Stimulated activated CD8-positive, alpha-beta memory T cell treated with anti-CD3 and anti-CD28 coated beads, Interleukin-7, amount 100 ng/mL, for 1 hour (primary cell): ENCODE measurements around the gene NPTX1.

Experiments
- DNase-seq, 2 donors: peaks; one replicate each; pipeline ENCODE4 v3.0.0-alpha.2; 2020; ENCODE audit warnings: low read depth in 2 of 2

The NPTX1 gene

DNA sequence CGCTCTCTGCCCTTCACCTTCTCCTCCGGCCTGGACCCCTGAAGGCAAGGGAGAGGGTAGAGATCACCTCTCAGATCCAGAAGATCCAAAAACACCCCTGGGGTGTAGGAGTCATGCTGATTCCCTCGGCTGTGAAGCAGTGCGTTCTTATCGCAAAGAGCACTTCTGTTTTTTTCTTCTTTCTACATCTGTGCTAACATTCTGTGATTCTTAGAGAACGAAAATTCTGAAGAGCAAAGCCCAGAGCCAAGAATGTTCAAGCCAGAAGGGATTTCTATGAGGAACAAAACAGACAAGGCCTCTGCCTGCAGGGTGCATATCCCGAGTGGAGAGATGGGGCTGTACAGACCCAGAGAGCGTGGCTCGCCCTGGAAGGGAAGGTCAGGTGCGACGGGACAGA lies 17.2 kb downstream of the NPTX1 start:
- DNase-seq: no peak

DNA sequence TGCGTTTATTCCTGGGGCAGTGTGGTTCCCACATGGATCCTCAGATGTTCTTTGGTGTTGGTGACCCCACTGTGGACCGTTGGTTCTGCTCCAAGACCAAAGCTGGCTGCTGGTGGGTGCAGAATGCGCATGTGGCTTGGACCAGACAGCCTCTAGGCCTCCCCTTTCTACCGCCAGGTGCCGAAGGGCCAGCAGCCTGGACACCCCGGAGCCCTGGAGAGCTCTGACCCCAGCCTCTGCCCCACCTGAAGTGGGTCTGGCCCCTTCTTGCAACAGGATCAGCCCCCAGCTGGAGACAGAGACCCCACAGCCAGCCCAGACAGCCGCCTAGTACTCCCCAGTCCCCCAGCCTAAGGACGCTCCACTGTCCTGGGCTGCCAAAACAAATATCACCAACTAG lies 18.4 kb downstream of the NPTX1 start:
- no peak for DNase-seq

DNA sequence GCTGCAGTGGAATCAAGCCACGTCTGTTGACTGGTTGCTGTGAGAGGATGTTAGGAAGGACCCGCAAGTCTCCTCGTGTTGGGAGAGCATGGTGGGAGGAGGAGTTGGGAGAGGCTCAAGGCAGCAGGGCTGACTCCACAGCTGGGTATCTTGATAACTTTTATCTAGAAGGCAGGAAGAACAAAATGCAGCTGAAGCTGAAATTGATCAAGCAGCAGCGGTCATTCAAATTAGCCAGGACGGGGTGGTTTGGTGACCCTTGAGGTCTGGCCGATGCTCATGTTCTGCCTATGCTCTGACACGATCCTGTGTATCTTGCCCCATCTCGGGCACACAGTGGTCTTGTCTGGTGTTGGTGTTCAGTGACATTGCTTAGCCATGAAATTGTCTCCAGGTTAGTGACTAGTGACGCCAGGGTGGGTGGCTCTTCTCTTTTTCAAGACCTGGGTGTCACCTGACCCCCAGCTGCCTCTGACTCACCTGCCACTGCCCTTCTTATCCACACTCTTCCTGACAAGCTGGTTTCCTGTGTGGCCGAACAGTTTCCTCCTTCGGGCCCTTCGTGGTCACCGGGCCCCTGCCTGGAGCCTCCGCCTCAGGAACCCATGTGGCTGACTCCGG lies 19.1 kb downstream of the NPTX1 start:
- DNase-seq: no peak

DNA sequence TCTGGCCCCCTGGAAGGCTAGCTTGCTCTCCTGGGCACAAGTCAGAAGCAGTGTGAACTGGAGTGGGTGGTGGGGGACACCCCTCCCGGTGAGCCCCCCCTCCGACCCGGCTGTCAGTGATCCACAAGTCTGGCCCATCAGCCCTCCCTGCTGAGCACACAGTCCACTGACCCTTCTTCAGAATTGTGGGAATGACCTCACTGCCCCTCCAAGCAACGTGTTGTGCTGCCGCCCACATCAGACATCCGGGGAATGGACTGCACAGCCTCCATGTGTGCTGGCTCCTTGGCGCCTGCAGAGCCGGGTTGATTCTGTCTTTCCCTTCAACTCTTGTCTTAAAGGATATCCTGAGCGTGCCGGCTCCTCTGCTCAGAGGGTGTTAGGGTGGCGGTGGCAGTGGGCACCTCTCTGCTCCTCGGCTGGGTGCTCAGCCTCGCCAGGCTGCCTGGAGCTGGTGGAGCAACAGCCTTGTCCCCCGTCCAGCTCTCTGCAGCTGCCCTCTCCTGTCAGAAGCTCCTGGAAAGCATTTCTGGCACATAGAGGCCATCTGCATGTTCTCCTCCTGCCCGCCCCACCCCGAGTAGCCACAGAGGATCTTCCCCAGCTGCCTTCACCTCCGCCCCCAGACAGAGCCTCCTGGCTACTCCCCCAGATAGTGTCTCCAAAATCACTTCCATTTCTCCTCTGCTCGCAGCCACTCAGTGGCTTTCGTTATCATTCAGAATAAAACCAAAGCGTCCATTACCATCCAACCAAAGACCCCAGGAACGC lies 19.8 kb downstream of the NPTX1 start:
- no peak for DNase-seq

DNA sequence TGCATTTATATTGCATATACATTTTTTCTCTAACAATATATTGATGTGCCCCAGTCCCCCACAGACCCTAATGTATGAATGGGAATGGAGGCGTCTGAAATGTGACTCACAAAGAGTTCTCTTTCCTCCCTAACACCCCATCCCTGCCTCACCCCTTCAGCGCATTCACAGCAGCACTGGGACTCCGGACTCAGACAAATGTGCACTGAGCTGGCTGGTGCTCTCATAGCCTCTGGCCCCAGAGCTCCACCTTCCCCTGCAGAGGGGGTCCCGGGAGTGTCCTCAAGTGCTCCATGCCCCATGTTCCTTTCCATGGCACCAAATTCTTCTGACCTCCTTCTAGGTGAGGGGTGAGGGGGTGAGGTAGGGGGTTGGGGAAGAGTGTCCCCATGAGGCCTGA lies 20.6 kb downstream of the NPTX1 start:
- DNase-seq: no peak

DNA sequence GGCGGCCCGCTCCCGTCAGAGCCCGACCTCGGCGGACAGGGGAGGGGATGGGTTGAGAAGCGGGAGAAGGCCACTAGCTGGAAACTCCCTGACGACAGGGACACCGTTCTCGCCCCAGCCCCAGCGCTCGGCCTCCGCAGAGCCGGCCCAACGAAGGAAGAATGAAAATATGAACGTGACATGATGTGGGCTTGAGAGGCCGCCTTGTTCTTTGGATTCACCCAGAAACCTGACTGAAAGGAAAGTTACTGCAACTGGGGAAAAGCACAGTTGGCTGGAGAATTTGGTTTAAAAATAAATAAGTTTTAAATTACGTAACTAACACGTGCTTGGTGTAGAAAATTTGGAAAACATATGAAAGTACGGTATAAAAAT lies 21.1 kb downstream of the NPTX1 start:
- DNase-seq: peak in 1 of 2 donors; percentile 17

DNA sequence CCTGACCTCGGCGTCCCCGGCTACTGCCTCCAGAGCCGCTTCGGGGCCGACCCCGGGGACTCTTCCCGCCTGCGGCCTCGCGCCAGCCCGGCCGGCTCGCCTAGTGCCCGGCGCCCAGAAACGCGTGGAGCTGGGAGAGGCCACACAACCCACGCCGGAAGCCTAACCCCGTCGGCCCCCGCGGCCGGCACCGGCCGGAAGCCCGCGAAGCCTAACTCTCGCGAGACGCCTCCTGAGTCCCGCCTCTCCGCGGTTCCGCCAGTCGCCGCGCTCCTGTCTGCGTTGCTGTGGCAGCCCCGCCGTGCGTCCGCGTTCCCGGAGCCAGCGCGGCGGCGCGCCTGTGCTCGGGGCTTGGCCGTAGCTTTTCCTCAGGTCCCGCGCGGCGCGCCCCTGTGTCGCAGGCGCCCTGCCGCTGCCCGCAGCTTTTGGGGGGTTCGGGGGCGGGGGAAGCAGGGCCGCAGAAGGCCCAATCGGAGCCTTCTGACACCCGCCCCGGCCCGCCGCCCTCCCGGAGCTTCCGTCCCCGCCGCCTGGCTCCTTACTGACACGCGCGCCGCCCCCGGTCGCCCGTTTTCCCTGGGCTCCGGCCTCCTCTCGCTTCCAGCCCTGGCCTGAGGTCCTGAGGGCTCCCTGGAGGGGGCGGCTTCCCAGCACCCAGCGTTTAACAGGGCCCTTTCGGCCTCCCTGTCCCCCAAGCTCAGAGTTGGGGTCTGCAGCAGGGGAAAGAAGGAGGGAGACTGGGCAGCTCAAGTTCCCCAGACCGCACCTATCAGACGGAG lies 21.7 kb downstream of the NPTX1 start:
- DNase-seq: peak; percentile 92

DNA sequence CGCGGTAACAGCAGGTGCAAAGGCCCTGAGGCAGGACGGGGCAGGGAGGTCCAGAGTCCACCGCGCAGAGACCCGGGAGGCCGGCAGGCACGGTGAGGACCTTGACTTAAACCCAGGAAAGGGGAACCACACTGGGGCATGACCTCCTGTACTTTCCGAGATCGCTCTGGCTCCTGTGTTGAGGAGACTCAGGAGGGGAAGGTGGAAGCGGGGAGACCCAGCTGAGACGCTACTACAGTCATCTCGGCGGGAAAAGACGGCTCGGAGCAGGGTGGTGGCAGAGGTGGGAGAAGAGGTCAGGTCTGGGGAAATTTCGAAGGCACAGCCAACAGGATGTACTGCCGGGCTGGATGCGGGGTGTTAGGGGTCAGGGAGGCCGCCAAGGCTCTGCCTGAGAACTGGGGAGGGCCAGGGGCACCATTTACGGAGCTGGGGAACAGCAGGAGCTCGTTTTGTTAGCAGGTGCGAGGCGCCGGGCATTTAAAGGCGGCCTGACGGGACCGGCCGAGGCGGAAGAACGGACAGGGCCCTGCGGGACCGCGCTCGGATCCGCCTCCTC lies 22.3 kb downstream of the NPTX1 start:
- no peak for DNase-seq

DNA sequence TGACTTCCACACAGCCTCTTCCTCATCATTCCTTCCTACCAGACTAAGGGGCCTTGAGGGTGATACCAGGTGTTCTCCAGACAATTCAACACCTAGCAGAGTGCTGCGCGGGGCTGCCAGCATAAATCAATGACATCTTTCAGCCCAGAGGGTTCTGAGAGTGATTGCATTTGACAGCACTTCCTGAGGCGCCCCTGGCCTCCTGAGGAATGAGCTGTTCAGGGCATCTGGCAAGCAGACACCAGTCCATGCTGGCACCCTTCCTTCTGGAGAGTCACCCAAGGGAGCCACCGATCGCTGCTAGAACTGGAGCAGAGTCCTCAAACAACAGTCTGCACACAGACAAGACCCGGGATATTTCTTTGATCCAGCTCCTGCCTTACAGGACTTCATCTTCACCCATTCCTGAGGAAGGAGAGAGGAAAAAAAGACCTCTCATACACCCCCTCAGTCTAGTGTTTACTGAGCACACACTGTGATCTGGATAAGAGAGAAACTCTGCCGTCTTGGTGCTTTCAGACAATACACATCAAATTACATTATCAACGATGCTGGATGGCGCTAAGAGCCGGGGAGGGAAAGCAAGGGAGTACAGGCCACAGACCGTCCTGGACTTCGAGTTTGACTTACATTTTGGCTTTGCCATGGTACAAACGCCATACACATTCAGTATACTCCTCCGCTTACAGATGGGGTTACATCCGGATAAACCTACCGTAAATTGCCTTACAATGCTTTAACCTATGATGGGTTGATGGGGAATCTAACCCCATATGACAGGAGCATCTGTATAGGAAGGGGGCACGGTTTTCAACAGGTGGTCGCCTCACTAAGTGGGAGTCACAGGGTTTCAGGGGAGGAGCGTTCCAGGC lies 23.0 kb downstream of the NPTX1 start:
- no peak for DNase-seq

DNA sequence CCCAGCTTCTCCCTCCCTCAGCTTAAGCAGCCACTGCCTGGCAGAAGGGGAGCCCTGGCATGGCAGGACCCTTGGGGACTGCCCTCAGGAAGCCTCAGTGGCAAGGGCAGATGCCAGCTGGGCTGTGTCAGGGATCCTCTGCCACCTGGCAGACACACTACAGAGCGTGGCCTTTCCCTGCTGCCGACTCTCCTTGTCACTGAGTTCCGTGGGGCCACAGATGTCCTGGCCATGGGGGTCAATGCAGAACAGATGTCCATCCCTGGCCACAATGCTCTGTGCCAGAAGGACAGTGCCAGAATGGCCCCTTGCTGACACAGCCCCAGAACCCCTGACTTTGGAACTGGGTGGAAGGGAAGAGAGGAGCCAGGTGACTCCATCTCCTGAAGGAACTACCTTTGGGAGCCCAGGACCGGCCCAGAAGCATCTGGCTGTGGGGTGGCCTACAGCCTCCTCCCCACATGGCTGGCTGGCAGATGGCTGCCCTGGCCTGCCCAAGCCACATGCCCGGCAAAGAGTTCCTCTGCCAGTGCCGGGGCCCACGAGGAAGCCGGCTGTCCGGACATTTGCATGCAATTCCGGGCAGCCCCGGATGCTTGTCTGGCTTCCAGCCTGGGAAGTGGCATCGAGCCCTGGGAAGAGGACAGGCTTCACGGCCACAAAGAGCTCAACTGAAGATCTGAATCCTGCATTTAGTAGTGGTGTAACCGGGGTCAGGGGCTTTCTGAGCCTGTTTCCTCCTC lies 24.1 kb downstream of the NPTX1 start:
- no peak for DNase-seq

DNA sequence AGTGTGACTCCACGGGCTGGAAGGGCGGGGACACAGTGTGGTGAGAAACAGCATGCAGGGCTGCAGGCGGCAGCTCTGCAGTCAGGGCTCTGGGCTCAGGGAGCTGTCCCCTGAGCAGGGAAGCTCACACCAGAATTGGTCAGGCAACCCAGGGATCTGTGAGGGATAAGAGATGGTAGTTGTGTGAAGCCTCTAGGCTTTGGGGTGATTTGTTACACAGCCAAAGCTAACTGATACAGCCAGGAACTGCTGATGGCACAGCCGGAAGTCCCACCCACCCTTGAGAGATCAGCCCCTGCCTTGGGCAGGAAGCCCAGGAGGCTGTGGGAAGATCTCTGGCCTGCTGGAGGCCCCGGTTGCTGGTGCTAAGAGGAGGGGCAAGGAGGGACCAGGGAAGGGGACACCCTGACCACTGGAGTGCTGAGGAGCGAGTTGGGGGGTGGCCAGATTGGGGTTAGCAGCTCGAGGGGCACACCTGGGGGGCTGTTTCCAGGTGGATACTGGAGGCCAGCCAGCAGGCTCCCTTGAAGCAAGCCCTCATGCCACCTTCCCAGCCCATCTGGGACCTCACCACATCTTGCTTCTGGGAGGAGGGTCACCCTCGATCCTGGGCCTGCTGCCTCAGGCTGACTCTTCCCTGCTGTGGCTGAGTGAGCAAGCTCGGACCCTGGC lies 25.2 kb downstream of the NPTX1 start:
- DNase-seq: no peak

DNA sequence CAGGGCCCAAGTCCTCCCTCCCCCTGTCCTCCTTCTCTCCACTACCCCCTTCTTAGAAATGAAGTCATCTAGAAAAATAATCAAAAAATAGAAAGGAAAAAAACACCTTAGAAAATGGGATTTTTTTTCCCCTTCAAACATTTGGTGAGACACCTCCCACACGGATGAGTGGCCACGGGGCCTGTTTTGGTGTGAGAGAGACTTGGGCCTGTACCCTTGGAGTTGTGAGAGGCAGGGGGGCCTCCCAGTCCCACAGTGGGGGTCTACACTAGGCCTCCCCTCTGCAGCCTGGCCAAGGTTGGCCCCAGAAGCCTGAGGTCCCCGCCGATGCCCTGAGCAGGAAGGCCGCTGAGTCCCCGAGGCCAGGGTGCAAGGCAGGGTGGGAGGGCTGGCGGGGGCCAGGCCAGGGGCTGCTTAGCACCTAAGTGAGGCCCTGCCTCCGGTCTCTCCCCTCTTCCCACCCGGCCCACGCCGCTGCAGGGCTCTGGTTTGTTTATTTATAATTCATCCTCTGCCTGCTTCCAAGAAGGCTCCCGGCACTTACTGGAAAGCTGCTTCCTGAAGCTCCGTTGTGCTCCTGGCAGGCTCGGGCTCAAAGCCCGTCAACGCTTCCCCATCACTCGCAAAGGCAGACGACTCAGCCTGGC lies 26.4 kb downstream of the NPTX1 start:
- no peak for DNase-seq

DNA sequence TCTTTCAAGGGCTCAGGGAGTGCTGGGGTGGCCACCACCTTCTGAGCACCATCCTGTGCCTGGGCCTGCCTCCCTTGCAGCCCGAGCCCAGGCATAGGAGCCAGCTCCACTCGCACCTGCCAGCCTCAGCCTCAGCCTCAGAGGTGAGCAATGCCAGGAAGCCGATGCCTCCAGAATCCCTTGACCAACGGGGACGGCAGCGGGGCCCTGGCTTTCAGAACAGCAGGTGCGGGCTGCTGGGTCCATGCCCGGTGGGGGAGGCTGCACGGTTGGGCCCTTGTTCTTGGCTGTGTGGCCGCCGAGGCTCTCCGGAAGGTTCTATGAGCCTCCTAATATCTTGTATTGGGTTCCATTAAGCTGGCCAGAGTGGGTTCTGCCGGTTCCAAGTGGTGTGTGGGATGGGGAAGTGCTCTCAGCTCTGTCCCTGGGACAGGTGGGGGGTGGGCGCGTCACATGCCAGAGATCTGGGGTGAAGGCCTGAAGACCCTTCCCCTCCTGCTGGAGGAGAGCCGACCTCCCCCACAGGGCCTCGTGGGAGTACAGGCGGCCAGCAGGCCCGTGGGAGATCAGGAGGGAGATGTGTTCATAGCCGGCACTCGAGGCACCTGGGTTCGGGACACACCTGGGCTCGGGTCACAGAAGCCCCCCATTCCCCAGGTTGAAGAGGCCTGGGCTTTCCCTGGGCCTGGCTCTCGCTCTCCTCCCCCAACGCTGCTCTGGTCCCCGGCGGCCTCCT lies 27.0 kb downstream of the NPTX1 start:
- DNase-seq: no peak

DNA sequence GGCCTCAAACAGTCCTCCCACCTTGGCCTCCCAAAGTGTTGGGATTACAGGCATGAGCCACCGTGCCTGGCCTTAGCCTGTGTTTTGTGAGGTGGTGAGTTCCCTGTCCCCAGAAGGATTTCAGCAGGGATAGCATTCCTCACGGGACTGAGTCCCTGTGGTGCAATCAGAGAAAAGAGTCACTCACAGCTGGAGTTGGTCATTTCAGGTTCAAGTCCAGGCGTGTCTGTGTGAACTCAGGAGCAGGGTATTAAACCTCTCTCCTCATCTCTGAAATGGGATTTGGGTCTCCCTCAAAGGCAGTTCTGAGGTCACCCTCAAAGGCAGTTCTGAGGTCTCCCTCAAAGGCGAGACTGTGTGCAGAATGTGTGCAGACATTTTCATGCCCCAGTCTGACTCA lies 28.6 kb downstream of the NPTX1 start:
- DNase-seq: no peak

DNA sequence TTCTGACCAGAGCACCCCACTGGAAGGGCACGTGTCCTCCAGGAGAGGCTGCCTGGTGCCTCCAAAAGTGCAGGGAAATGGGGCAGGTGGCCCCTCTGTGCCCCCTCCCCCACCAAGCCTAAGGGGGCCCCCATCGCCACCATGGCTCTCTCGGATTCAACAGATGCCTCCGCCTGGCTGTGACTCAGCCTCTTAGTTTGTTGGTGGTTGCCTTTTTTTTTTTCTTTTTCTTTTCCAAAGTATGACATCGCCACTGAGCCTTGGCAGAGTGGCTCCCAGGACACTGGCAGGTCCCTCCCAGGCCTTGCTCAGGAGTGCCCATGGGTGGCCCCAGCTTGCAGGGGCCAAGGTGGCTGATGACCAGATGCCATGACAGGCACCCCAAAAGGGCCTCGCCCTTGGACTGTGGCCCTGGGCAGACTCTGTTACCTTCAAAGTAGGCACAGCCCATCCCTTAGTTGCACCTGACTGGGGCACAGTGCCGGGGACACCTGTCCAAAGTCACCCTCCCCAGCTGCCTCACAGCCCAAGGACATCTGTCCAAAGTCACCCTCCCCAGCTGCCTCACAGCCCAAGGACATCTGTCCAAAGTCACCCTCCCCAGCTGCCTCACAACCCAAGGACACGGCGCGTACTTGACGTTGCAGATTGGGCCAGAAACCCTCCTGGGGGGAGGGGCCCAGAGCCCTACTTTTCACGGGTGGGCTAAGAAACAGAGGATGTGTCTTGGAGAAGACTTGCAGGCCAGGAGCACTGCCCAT lies 29.6 kb downstream of the NPTX1 start:
- no peak for DNase-seq

DNA sequence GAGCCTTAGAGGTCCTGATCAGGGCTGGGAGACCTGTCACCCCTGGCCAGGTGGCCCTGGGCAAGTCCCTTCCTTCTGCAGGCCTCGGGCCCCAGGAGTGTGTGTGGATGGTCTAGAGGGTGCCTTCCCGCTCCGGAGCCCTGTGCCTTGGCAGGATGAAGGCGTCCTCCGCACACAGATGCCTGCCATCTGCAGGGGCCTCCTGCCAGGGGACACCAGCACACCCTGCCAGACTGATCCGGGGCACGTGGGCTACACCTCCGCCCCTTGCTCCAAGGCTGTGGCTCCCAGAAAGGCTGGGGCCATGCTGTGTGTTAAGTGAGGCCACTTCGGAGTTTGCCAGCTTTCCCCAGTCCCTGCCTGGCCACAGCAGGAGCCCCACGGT lies 30.7 kb downstream of the NPTX1 start:
- no peak for DNase-seq

DNA sequence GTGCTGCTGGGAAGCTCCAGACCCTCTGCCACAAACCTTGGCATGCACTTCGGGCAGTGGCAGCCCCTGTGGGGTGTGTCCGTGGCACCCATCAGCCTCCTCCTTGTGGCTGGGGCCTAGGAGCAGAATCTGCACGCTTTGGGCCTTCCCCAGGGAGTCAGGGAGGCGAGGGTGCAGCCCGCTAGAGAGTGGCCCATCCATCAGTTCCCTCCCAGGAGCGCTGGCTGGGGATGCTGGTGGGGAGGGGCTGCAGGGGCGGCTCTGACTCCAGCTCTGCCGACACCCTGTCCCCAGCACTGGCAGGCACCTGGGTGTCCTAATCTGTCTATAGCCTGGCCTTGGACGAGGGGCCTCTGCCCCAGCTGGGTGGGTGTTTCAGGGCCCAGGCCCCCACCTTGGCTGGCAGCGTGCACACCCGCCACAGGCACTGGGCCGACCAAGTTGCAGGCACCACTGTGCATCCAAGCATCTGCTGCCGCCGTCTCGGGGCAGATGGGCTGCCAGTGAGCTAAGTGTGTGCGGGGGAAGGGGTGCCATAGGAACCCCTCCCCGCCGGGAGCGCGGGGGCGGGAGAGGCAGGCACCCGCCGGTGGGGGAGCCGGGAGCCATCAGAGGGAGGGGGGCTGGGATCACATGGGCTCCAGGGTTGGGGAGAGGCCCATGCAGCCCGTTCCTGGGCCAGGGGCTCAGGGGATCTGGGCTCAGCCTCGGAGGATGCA lies 31.2 kb downstream of the NPTX1 start:
- no peak for DNase-seq

DNA sequence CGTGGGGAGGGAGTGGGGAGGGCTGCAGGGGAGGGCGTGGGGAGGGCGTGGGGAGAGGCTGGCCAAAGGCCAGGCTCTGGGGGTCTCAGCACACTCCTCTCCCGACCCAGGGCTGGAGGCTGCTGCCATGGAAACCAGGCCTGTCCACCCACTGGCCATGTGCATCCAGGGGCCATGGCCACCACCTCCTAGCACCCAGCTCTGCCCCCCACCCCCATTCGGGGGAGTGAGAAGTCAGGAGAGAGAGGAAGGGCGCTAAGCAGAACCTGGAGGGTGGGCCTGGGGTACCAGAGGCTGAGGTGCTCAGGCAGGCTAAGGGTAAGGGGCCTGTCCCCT lies 31.8 kb downstream of the NPTX1 start:
- DNase-seq: no peak
